ENCODE data around the gene PCDHB11.
"Not testable (repeated sequence)": the region's sequence is repeated elsewhere in the genome, so short reads cannot be mapped to it uniquely, and the experiment has no call there.

PCDHB11 gene

DNA sequence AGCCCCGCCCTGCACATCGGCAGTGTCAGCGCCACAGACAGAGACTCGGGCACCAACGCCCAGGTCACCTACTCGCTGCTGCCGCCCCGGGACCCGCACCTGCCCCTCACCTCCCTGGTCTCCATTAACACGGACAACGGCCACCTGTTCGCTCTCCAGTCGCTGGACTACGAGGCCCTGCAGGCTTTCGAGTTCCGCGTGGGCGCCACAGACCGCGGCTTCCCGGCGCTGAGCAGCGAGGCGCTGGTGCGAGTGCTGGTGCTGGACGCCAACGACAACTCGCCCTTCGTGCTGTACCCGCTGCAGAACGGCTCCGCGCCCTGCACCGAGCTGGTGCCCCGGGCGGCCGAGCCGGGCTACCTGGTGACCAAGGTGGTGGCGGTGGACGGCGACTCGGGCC lies 47.5 kb downstream of the PCDHB11 start:
- not testable (repeated sequence) for DNase-seq

DNA sequence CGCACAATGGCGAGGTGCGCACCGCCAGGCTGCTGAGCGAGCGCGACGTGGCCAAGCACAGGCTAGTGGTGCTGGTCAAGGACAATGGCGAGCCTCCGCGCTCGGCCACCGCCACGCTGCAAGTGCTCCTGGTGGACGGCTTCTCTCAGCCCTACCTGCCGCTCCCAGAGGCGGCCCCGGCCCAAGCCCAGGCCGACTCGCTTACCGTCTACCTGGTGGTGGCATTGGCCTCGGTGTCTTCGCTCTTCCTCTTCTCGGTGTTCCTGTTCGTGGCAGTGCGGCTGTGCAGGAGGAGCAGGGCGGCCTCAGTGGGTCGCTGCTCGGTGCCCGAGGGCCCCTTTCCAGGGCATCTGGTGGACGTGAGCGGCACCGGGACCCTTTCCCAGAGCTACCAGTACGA lies 48.0 kb downstream of the PCDHB11 start:
- not testable (repeated sequence) for DNase-seq

DNA sequence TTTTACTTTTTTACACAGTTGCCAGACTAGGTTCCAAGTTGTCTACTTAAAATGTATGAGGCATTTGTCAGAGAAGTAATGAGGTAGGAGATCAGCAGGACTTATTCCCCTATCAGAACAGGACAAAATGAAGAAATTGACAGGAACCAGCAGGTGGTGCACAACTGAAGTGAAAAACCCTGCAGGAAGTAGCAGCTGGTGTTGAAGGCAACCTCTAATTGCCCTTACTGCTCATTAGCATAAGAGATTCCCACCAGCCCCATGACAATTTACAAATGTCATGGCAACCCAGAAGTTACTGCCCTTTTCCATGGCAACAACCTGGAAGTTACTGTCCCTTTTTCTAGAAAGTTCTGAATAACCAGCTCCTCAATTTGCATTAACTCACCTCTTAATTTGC lies 51.1 kb downstream of the PCDHB11 start:
- no peak for DNase-seq

Data from NCI-H1417 treated with DMSO at 0.1 percent for 48 hours (cell line).